ENCODE data around the gene PTPRS. TPM values are rescaled to one million over a fixed set of nuclear protein-coding genes. Genes with fewer than 3 reads are reported as not detected.

The PTPRS gene
- total RNA-seq, 2 donors from 2014 or later: 150 to 263 TPM

GRCh38 chr19:5356918-5357317, 16.3 kb upstream of the PTPRS start:
- intact Hi-C loops (cut with DNase I): no loop called here
- DNase-seq (ENCODE audit: low spot score): no peak

GRCh38 chr19:5356428-5356827, 15.8 kb upstream of the PTPRS start:
- no peak for DNase-seq (ENCODE audit: low spot score)

GRCh38 chr19:5355693-5356092, 15.1 kb upstream of the PTPRS start:
- no peak for DNase-seq (ENCODE audit: low spot score)
- intact Hi-C loops (cut with DNase I): no loop called here

More at GRCh38 chr19:5356428-5356827, 15.8 kb upstream of the PTPRS start:
- intact Hi-C loops (cut with DNase I): no loop called here

GRCh38 chr19:5355076-5355475, 14.5 kb upstream of the PTPRS start:
- intact Hi-C loops (cut with DNase I): no loop called here
- no peak for DNase-seq (ENCODE audit: low spot score)

- intact Hi-C loops (cut with DNase I): no loop called here
- DNase-seq (ENCODE audit: low spot score): no peak
Measured at GRCh38 chr19:5354403-5354802, 13.8 kb upstream of the PTPRS start.

- no peak for DNase-seq (ENCODE audit: low spot score)
- intact Hi-C loops (cut with DNase I): no loop called here
Measured at GRCh38 chr19:5352229-5352763, 11.7 kb upstream of the PTPRS start.

- intact Hi-C loops (cut with DNase I): no loop called here
- no peak for DNase-seq (ENCODE audit: low spot score)
Measured at GRCh38 chr19:5351731-5352228, 11.2 kb upstream of the PTPRS start.

- DNase-seq (ENCODE audit: low spot score): no peak
- intact Hi-C loops (cut with DNase I): no loop called here
Measured at GRCh38 chr19:5349041-5349440, 8.4 kb upstream of the PTPRS start.

GRCh38 chr19:5345895-5346386, 5.3 kb upstream of the PTPRS start:
- intact Hi-C loops (cut with DNase I): no loop called here
- DNase-seq (ENCODE audit: low spot score): no peak

- intact Hi-C loops (cut with DNase I): no loop called here
- no peak for DNase-seq (ENCODE audit: low spot score)
Measured at GRCh38 chr19:5343848-5344247, 3.2 kb upstream of the PTPRS start.

GRCh38 chr19:5342573-5343201, 2.1 kb upstream of the PTPRS start:
- intact Hi-C loops (cut with DNase I): no loop called here
- DNase-seq (ENCODE audit: low spot score): no peak

- intact Hi-C loops (cut with DNase I): no loop called here
- no peak for DNase-seq (ENCODE audit: low spot score)
Measured at GRCh38 chr19:5341981-5342380, 1.4 kb upstream of the PTPRS start.

- no peak for DNase-seq (ENCODE audit: low spot score)
- intact Hi-C loops (cut with DNase I): no loop called here
Measured at GRCh38 chr19:5341448-5341820, 822 bp upstream of the PTPRS start.

- intact Hi-C loops (cut with DNase I): no loop called here
- DNase-seq (ENCODE audit: low spot score): no peak
Measured at GRCh38 chr19:5339950-5340636, 519 bp downstream of the PTPRS start.

- no peak for DNase-seq (ENCODE audit: low spot score)
- intact Hi-C loops (cut with DNase I): no loop called here
Measured at GRCh38 chr19:5339198-5339949, 1.2 kb downstream of the PTPRS start.

- DNase-seq (ENCODE audit: low spot score): no peak
- intact Hi-C loops (cut with DNase I): no loop called here
Measured at GRCh38 chr19:5338656-5339197, 1.9 kb downstream of the PTPRS start.

GRCh38 chr19:5337708-5338655, 2.6 kb downstream of the PTPRS start:
- no peak for DNase-seq (ENCODE audit: low spot score)
- intact Hi-C loops (cut with DNase I): no loop called here

- no peak for DNase-seq (ENCODE audit: low spot score)
- intact Hi-C loops (cut with DNase I): no loop called here
Measured at GRCh38 chr19:5337126-5337525, 3.5 kb downstream of the PTPRS start.
